Measurements from ENCODE around the gene CPHXL.

DNA sequence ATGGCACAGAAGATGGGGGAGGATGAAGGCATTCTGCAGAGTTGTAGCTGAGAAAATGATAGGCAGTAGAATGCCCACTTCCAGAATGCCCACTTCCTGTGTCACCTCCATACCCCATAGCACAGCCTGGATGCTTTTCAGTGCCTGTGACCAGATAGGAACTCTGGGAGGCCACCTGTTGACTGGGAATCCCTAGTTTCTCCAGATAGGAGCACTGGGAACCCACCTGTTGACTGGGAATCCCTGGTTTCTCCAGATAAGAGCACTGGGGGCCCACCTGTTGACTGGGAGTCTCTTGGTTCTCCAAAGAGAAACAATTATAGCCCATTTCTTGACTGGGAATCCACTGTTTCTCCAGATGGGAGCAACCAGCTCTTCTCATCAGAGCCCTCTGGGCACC lies 11.6 kb downstream of the CPHXL start:
- TF ChIP-seq, protein P1, sequence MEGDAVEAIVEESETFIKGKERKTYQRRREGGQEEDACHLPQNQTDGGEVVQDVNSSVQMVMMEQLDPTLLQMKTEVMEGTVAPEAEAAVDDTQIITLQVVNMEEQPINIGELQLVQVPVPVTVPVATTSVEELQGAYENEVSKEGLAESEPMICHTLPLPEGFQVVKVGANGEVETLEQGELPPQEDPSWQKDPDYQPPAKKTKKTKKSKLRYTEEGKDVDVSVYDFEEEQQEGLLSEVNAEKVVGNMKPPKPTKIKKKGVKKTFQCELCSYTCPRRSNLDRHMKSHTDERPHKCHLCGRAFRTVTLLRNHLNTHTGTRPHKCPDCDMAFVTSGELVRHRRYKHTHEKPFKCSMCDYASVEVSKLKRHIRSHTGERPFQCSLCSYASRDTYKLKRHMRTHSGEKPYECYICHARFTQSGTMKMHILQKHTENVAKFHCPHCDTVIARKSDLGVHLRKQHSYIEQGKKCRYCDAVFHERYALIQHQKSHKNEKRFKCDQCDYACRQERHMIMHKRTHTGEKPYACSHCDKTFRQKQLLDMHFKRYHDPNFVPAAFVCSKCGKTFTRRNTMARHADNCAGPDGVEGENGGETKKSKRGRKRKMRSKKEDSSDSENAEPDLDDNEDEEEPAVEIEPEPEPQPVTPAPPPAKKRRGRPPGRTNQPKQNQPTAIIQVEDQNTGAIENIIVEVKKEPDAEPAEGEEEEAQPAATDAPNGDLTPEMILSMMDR (IDR thresholded peaks at IDR 0.05; ENCODE audit: insufficient read depth, low read length): no peak
- TF ChIP-seq, protein P2, sequence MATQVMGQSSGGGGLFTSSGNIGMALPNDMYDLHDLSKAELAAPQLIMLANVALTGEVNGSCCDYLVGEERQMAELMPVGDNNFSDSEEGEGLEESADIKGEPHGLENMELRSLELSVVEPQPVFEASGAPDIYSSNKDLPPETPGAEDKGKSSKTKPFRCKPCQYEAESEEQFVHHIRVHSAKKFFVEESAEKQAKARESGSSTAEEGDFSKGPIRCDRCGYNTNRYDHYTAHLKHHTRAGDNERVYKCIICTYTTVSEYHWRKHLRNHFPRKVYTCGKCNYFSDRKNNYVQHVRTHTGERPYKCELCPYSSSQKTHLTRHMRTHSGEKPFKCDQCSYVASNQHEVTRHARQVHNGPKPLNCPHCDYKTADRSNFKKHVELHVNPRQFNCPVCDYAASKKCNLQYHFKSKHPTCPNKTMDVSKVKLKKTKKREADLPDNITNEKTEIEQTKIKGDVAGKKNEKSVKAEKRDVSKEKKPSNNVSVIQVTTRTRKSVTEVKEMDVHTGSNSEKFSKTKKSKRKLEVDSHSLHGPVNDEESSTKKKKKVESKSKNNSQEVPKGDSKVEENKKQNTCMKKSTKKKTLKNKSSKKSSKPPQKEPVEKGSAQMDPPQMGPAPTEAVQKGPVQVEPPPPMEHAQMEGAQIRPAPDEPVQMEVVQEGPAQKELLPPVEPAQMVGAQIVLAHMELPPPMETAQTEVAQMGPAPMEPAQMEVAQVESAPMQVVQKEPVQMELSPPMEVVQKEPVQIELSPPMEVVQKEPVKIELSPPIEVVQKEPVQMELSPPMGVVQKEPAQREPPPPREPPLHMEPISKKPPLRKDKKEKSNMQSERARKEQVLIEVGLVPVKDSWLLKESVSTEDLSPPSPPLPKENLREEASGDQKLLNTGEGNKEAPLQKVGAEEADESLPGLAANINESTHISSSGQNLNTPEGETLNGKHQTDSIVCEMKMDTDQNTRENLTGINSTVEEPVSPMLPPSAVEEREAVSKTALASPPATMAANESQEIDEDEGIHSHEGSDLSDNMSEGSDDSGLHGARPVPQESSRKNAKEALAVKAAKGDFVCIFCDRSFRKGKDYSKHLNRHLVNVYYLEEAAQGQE (IDR thresholded peaks at IDR 0.05; ENCODE audit: insufficient replicate concordance, low read depth): no peak
- TF ChIP-seq GABPA (IDR thresholded peaks at IDR 0.05; ENCODE audit: low read depth): no peak
